Neuronal stem cell (in vitro differentiated cells): Measurements from ENCODE around the gene UNC5C.

Experiments used
- DNase-seq: peaks from one replicate; pipeline ENCODE4 v3.0.0-alpha.2; 2013; ENCODE audit warnings: low spot score
- H2AFZ ChIP-seq: one replicate; pipeline ENCODE4 v1.6.1; 2013; ENCODE audit warnings: mild to moderate bottlenecking, low read length, inconsistent platforms
- H2AK5ac ChIP-seq: 2 replicates; pipeline ENCODE4 v1.6.1; 2013; ENCODE audit warnings: low read depth, mild to moderate bottlenecking, inconsistent platforms, low read length, moderate library complexity, mixed read lengths
- H2BK120ac ChIP-seq: 2 replicates; pipeline ENCODE4 v1.6.1; 2013; ENCODE audit warnings: low read depth, mild to moderate bottlenecking, inconsistent platforms, low read length, moderate library complexity, mixed read lengths
- H2BK12ac ChIP-seq: one replicate; pipeline ENCODE4 v1.6.1; 2013; ENCODE audit warnings: low read length, inconsistent platforms
- H2BK15ac ChIP-seq: 2 replicates; pipeline ENCODE4 v1.6.1; 2013; ENCODE audit warnings: mild to moderate bottlenecking, low read length, inconsistent platforms, mixed read lengths
- H2BK5ac ChIP-seq: one replicate; pipeline ENCODE4 v1.6.1; 2013; ENCODE audit warnings: inconsistent platforms, mild to moderate bottlenecking, low read length, moderate library complexity
- H3K14ac ChIP-seq: one replicate; pipeline ENCODE4 v1.6.1; 2013; ENCODE audit warnings: low read length, inconsistent platforms
- H3K18ac ChIP-seq: 2 replicates; pipeline ENCODE4 v1.6.1; 2013; ENCODE audit warnings: low read length, inconsistent platforms
- H3K23ac ChIP-seq: 2 replicates; pipeline ENCODE4 v1.6.1; 2013; ENCODE audit warnings: low read depth, mild to moderate bottlenecking, mixed read lengths, low read length, inconsistent platforms; ENCODE audit not compliant: poor library complexity
- H3K27ac ChIP-seq: replicated peaks from 3 replicates; pipeline ENCODE4 v1.5.1; 2013; ENCODE audit warnings: low read length, inconsistent platforms
- H3K27me3 ChIP-seq, 3 experiments: 2 replicates each; pipeline ENCODE4 v1.6.1; 2013; ENCODE audit warnings: low read length in 3 of 3, mild to moderate bottlenecking in 2 of 3, inconsistent platforms in 1 of 3, low read depth in 1 of 3, mixed read lengths in 1 of 3, moderate library complexity in 1 of 3; ENCODE audit not compliant: control insufficient read depth in 3 of 3, insufficient read depth in 3 of 3
- H3K36me3 ChIP-seq, 2 donors: replicated peaks in 1 of 2; 2 replicates each; pipeline ENCODE4 v1.6.1; 2013; ENCODE audit warnings: low read length in 2 of 2; ENCODE audit not compliant: control insufficient read depth in 2 of 2, insufficient read depth in 2 of 2
- H3K4ac ChIP-seq: 2 replicates; pipeline ENCODE4 v1.6.1; 2013; ENCODE audit warnings: inconsistent platforms, mild to moderate bottlenecking, low read length, moderate library complexity
- H3K4me1 ChIP-seq, 2 donors: 1 replicate in 1 of 2; 2 replicates in 1 of 2; pipeline ENCODE4 v1.6.1; 2013; ENCODE audit warnings: low read length in 2 of 2, low read depth in 1 of 2; ENCODE audit not compliant: control insufficient read depth in 2 of 2, insufficient read depth in 1 of 2
- H3K4me2 ChIP-seq: one replicate; pipeline ENCODE4 v1.6.1; 2013; ENCODE audit warnings: mild to moderate bottlenecking, low read length, inconsistent platforms; ENCODE audit not compliant: insufficient read depth, poor library complexity, severe bottlenecking
- H3K4me3 ChIP-seq, 2 donors: 2 replicates each; pipeline ENCODE4 v1.5.1; 2013; ENCODE audit warnings: low read length in 2 of 2, mild to moderate bottlenecking in 2 of 2, inconsistent platforms in 1 of 2, moderate library complexity in 1 of 2
- H3K79me1 ChIP-seq: one replicate; pipeline ENCODE4 v1.6.1; 2013; ENCODE audit warnings: low read depth, mild to moderate bottlenecking, inconsistent platforms, low read length, moderate library complexity
- H3K9ac ChIP-seq: one replicate; pipeline ENCODE4 v1.6.1; 2013; ENCODE audit warnings: mild to moderate bottlenecking, low read depth, low read length, inconsistent platforms; ENCODE audit not compliant: poor library complexity
- H3K9me3 ChIP-seq, 2 donors: replicated peaks in 1 of 2; 2 replicates each; pipeline versions ENCODE3 to v1.6.1; 2013; ENCODE audit warnings: low read length in 2 of 2, mild to moderate bottlenecking in 2 of 2, inconsistent platforms in 1 of 2, low read depth in 1 of 2, mixed read lengths in 1 of 2, moderate library complexity in 1 of 2; ENCODE audit not compliant: control insufficient read depth in 2 of 2, insufficient read depth in 1 of 2
- H4K8ac ChIP-seq: one replicate; pipeline ENCODE4 v1.6.1; 2013; ENCODE audit warnings: low read depth, mild to moderate bottlenecking, inconsistent platforms, low read length, moderate library complexity
- H4K91ac ChIP-seq: one replicate; pipeline ENCODE4 v1.6.1; 2013; ENCODE audit warnings: low read length, low read depth, mild to moderate bottlenecking, inconsistent platforms; ENCODE audit not compliant: poor library complexity
- WGBS, 2 donors: extraction: QIAGEN DNeasy Blood & Tissue Kit; methylation state at CpG; one replicate each; pipeline ENCODE4 v1.1.7; 2013; ENCODE audit warnings: missing lambda C conversion rate in 2 of 2, mixed read lengths in 1 of 2; ENCODE audit not compliant: insufficient read length in 2 of 2, insufficient replicate concordance in 1 of 2; ENCODE audit errors: extremely low coverage in 2 of 2; 5-methylcytosine and 5-hydroxymethylcytosine counted together

Gene UNC5C

GRCh38 chr4:95428291-95429070, 120.3 kb downstream of the UNC5C start:
- peak; percentile 36 for DNase-seq
- Histone ChIP-seq H3K27ac (no peak overlapping the region), H3K23ac (no peak overlapping the region)

GRCh38 chr4:95426455-95426854, 122.3 kb downstream of the UNC5C start:
- DNase-seq: no peak
- H3K4me2 ChIP-seq: no peak overlapping the region
- WGBS, 2 donors: no CpG with 5 or more reads among the region's 4 CpGs
- no peaks in the 10 kb centered on the region for H3K79me1 ChIP-seq
- H3K27me3 ChIP-seq: peaks cover 0 to 73% (median 0%) of the 10 kb centered on the region in 3 experiments
- no peak overlapping the region for H3K27ac ChIP-seq
- no peak overlapping the region for H3K14ac ChIP-seq
- no peak overlapping the region for H2BK5ac ChIP-seq
- no peak overlapping the region for H2BK120ac ChIP-seq
- H3K18ac ChIP-seq: no peak overlapping the region
- no peak overlapping the region for H3K23ac ChIP-seq
- H4K8ac ChIP-seq: no peak overlapping the region
- H3K4me3 ChIP-seq: no peak overlapping the region
- no peak overlapping the region for H2AK5ac ChIP-seq
- H2BK15ac ChIP-seq: no peak overlapping the region
- peaks cover 0 to 11% of the 10 kb centered on the region in 2 donors for H3K9me3 ChIP-seq
- H2BK12ac ChIP-seq: no peak overlapping the region
- no peak overlapping the region for H3K9ac ChIP-seq
- no peak overlapping the region for H4K91ac ChIP-seq
- H3K4me1 ChIP-seq: peaks cover 1 to 18% of the 10 kb centered on the region in 2 donors
- H3K36me3 ChIP-seq: no peaks in the 10 kb centered on the region
- no peak overlapping the region for H3K4ac ChIP-seq
- no peak overlapping the region for H2AFZ ChIP-seq

More at GRCh38 chr4:95428291-95429070, 120.3 kb downstream of the UNC5C start:
- Histone ChIP-seq H2BK12ac (no peak overlapping the region), H3K4ac (no peak overlapping the region), H3K4me1 (peaks cover 3 to 18% of the 10 kb centered on the region in 2 donors), H3K9ac (no peak overlapping the region), H2BK120ac (no peak overlapping the region), H4K91ac (no peak overlapping the region), H4K8ac (no peak overlapping the region), H2BK5ac (no peak overlapping the region), H2AFZ (no peak overlapping the region), H3K18ac (no peak overlapping the region), H3K79me1 (no peaks in the 10 kb centered on the region), H3K4me3 (no peak overlapping the region), H3K27me3 (peaks cover 0 to 73% (median 0%) of the 10 kb centered on the region in 3 experiments), H3K14ac (no peak overlapping the region), H2AK5ac (no peak overlapping the region), H3K36me3 (no peaks in the 10 kb centered on the region), H3K9me3 (peaks cover 0 to 11% of the 10 kb centered on the region in 2 donors), H3K4me2 (no peak overlapping the region), H2BK15ac (no peak overlapping the region)
- WGBS, 2 donors: no CpG with 5 or more reads among the region's 2 CpGs

- no peaks in the 10 kb centered on the region for H3K36me3 ChIP-seq
- no peak overlapping the region for H3K9ac ChIP-seq
- no peak overlapping the region for H3K4me2 ChIP-seq
- H3K27me3 ChIP-seq: peaks cover 0 to 63% (median 0%) of the 10 kb centered on the region in 3 experiments
- no peak overlapping the region for H4K8ac ChIP-seq
- H4K91ac ChIP-seq: no peak overlapping the region
- H3K23ac ChIP-seq: no peak overlapping the region
- no peak overlapping the region for H2AFZ ChIP-seq
- H2BK15ac ChIP-seq: no peak overlapping the region
- no peaks in the 10 kb centered on the region for H3K4me1 ChIP-seq
- H2BK5ac ChIP-seq: no peak overlapping the region
- H2BK12ac ChIP-seq: no peak overlapping the region
- no peaks in the 10 kb centered on the region for H3K79me1 ChIP-seq
- H3K4me3 ChIP-seq: no peak overlapping the region
- H2AK5ac ChIP-seq: no peak overlapping the region
- no peak for DNase-seq
- H3K14ac ChIP-seq: no peak overlapping the region
- no peak overlapping the region for H2BK120ac ChIP-seq
- peaks cover 0 to 17% of the 10 kb centered on the region in 2 donors for H3K9me3 ChIP-seq
- no peak overlapping the region for H3K18ac ChIP-seq
- WGBS, 2 donors: no CpG with 5 or more reads among the region's 7 CpGs
- H3K4ac ChIP-seq: no peak overlapping the region
- no peak overlapping the region for H3K27ac ChIP-seq
These were observed 126.3 kb downstream of the UNC5C start for GRCh38 chr4:95422436-95422835.

- Histone ChIP-seq H3K27ac (no peak overlapping the region), H3K36me3 (no peaks in the 10 kb centered on the region), H2AFZ (no peak overlapping the region), H2BK5ac (no peak overlapping the region), H2AK5ac (no peak overlapping the region), H3K18ac (no peak overlapping the region), H4K8ac (no peak overlapping the region), H3K9ac (no peak overlapping the region), H3K14ac (no peak overlapping the region), H3K27me3 (peaks cover 0 to 58% (median 0%) of the 10 kb centered on the region in 3 experiments), H3K4me3 (no peak overlapping the region), H3K4ac (no peak overlapping the region), H2BK120ac (no peak overlapping the region), H4K91ac (no peak overlapping the region), H3K9me3 (peaks cover 0 to 13% of the 10 kb centered on the region in 2 donors), H3K79me1 (no peaks in the 10 kb centered on the region), H3K23ac (no peak overlapping the region), H3K4me1 (no peaks in the 10 kb centered on the region), H3K4me2 (no peak overlapping the region), H2BK15ac (no peak overlapping the region), H2BK12ac (no peak overlapping the region)
- WGBS, 2 donors: no CpG with 5 or more reads among the region's 4 CpGs
- DNase-seq: no peak
These were observed 126.9 kb downstream of the UNC5C start for GRCh38 chr4:95421869-95422268.
